Right ventricle myocardium superior (tissue), 1 donor: ENCODE data around the gene AGAP3. TPM values are rescaled to one million over a fixed set of nuclear protein-coding genes. Genes with fewer than 3 reads are reported as not detected.
A peak's percentile ranks its signal among the peaks of the same experiment; 100 is the strongest.

Source experiments
- ATAC-seq: fragments of 200-7000 bp; cut with Tn5 transposase; one replicate; pipeline ENCODE4 v1.9.1; 2020; ENCODE audit warnings: mild to moderate bottlenecking; ENCODE audit not compliant: poor library complexity
- DNase-seq: peaks from one replicate; pipeline ENCODE4 v3.0.0-alpha.2; 2020
- intact Hi-C: fragments of 100-400 bp; cut with DNase I; formaldehyde crosslinking; loops from one replicate; pipeline ENCODE4 v1.11.2; 2022
- total RNA-seq: library from RNA; stranded (reverse); fragmentation: NEBNext Ultra II Directional; extraction: Animal tissue kit (Norgen Biotek cat#: 25700); gene quantifications from one replicate; pipeline ENCODE4 v1.2.1, GENCODE V29; 2021
- donor health status: DM: no; HTN: yes; CAD: no; lungs with severe emphysema.

Gene AGAP3
- total RNA-seq, 1 donor from 2014 or later: 62.7 TPM

GRCh38 chr7:151125470-151125845, 39.2 kb downstream of the AGAP3 start:
- intact Hi-C loops: loop anchor here (2.0 to 10.0 kb wide), 2 partner anchors 47 to 119 kb away; partner anchors contain the start of gene SMARCD3
- DNase-seq (peak; percentile 78), ATAC-seq (peak; percentile 67)

- ATAC-seq: peak; percentile 30
- intact Hi-C loops: loop anchor here (2.0 to 10.0 kb wide), 2 partner anchors 47 to 119 kb away; partner anchors contain the start of gene SMARCD3
- no peak for DNase-seq
Measured at GRCh38 chr7:151125846-151126481, 39.7 kb downstream of the AGAP3 start.

- intact Hi-C loops: loop anchor here (10.0 kb wide), 1 partner anchor 118 kb away; the partner anchor contains the start of gene SMARCD3
- DNase-seq (no peak), ATAC-seq (no peak)
Measured at GRCh38 chr7:151126491-151127137, 40.3 kb downstream of the AGAP3 start.

- no peak for DNase-seq
- no peak for ATAC-seq
- intact Hi-C loops: loop anchor here (10.0 kb wide), 1 partner anchor 117 kb away; the partner anchor contains the start of gene SMARCD3
Measured at GRCh38 chr7:151128144-151128543, 41.9 kb downstream of the AGAP3 start.

GRCh38 chr7:151128716-151129115, 42.4 kb downstream of the AGAP3 start:
- no peak for DNase-seq
- ATAC-seq: no peak
- intact Hi-C loops: loop anchor here (10.0 kb wide), 1 partner anchor 116 kb away; the partner anchor contains the start of gene SMARCD3

- intact Hi-C loops: loop anchor here (10.0 kb wide), 1 partner anchor 115 kb away; the partner anchor contains the start of gene SMARCD3
- no peak for DNase-seq
- no peak for ATAC-seq
Measured at GRCh38 chr7:151129117-151129959, 43.1 kb downstream of the AGAP3 start.

- intact Hi-C loops: loop anchor here (10.0 kb wide), 1 partner anchor 115 kb away; the partner anchor contains the start of gene SMARCD3
- DNase-seq: no peak
Measured at GRCh38 chr7:151129960-151130591, 43.8 kb downstream of the AGAP3 start.

GRCh38 chr7:151130741-151131157, 44.5 kb downstream of the AGAP3 start:
- intact Hi-C loops: no loop called here

More at GRCh38 chr7:151129960-151130591, 43.8 kb downstream of the AGAP3 start:
- ATAC-seq: no peak

GRCh38 chr7:151131224-151131591, 44.9 kb downstream of the AGAP3 start:
- DNase-seq: no peak
- intact Hi-C loops: no loop called here
- ATAC-seq: no peak

More at GRCh38 chr7:151130741-151131157, 44.5 kb downstream of the AGAP3 start:
- DNase-seq (no peak), ATAC-seq (no peak)

GRCh38 chr7:151131592-151132293, 45.5 kb downstream of the AGAP3 start:
- intact Hi-C loops: no loop called here
- DNase-seq: peak; percentile 48
- peak; percentile 15 for ATAC-seq

GRCh38 chr7:151132461-151133205, 46.4 kb downstream of the AGAP3 start:
- intact Hi-C loops: no loop called here
- no peak for ATAC-seq
- DNase-seq: no peak

GRCh38 chr7:151133266-151133985, 47.2 kb downstream of the AGAP3 start:
- DNase-seq (peak; percentile 24), ATAC-seq (no peak)
- intact Hi-C loops: no loop called here

GRCh38 chr7:151133986-151134742, 47.9 kb downstream of the AGAP3 start:
- intact Hi-C loops: no loop called here
- peak; percentile 55 for DNase-seq
- peak; percentile 60 for ATAC-seq

GRCh38 chr7:151134743-151135524, 48.7 kb downstream of the AGAP3 start:
- DNase-seq (no peak), ATAC-seq (no peak)
- intact Hi-C loops: no loop called here

- ATAC-seq: no peak
- DNase-seq: no peak
- intact Hi-C loops: no loop called here
Measured at GRCh38 chr7:151135525-151135845, 49.2 kb downstream of the AGAP3 start.
